Adrenal gland (tissue), 12 donors: Measurements from ENCODE around the gene MAP3K9. TPM values are rescaled to one million over a fixed set of nuclear protein-coding genes. Genes with fewer than 3 reads are reported as not detected.

ENCODE experiments used
- DNase-seq, 7 donors: peaks; one replicate each; pipeline ENCODE4 v3.0.0-alpha.2; 2019 to 2020
- H3K27ac ChIP-seq, 5 donors: fragments of 200-600 bp; sonication (generic) in 4 of 5; 1 replicate in 3 of 5; 2 replicates in 2 of 5; pipeline versions ENCODE4 v1.5.1 to v1.8.0; 2016 to 2020; ENCODE audit warnings: mild to moderate bottlenecking in 1 of 5
- H3K27me3 ChIP-seq: fragments of 200-600 bp; 2 replicates; pipeline ENCODE4 v1.8.0; 2021
- H3K36me3 ChIP-seq, 2 donors: fragments of 200-600 bp; replicated peaks in 1 of 2; 1 replicate in 1 of 2; 2 replicates in 1 of 2; pipeline versions ENCODE4 v1.5.1 to v1.8.0; 2018 to 2022
- H3K4me1 ChIP-seq, 2 donors: fragments of 200-600 bp; replicated peaks in 1 of 2; 1 replicate in 1 of 2; 2 replicates in 1 of 2; pipeline versions ENCODE4 v1.5.1 to v1.8.0; 2018 to 2021
- H3K4me3 ChIP-seq, 4 donors: fragments of 200-600 bp; sonication (generic) in 3 of 4; one replicate each; pipeline ENCODE4 v1.5.1; 2016 to 2018
- H3K9me3 ChIP-seq, 3 donors: fragments of 200-600 bp; sonication (generic) in 1 of 3; replicated peaks in 1 of 3; 1 replicate in 2 of 3; 2 replicates in 1 of 3; pipeline versions ENCODE4 v1.5.1 to v1.8.0; 2016 to 2021
- POLR2A ChIP-seq, 2 donors: fragments of 450-650 bp; IDR thresholded peaks; one replicate each; pipeline ENCODE4 v1.6.1; 2017; ENCODE audit warnings: antibody characterized with exemption in 2 of 2, mild to moderate bottlenecking in 2 of 2, moderate library complexity in 1 of 2
- WGBS, 4 donors: extraction: QIAGEN DNeasy Blood & Tissue Kit in 2 of 4; methylation state at CpG; one replicate each; pipeline versions ENCODE4 v1.1.5 to v1.1.7; 2013 to 2017; 5-methylcytosine and 5-hydroxymethylcytosine counted together
- intact Hi-C, 2 donors: fragments of 100-400 bp; cut with DNase I; formaldehyde crosslinking; loops; one replicate each; pipeline versions ENCODE4 v1.14.1 to v1.15.0; 2022 to 2023
- polyA plus RNA-seq, 3 donors: library from polyadenylated mRNA; stranded (reverse); fragments of 200-250 nt in 2 of 3; fragments of 350-450 nt in 1 of 3; fragmentation: Illumina TruSeq in 1 of 3; extraction: RNeasy Lipid Tissue Mini Kit (QIAGEN cat#74804) in 1 of 3; gene quantifications; one replicate each; pipeline ENCODE4 v1.2.3, GENCODE V29; 2013 to 2014
- total RNA-seq, 9 donors: library from RNA; depleted of rRNA in 4 of 9; stranded (reverse); fragments of >200 nt in 4 of 9; fragments of 120-200 nt in 1 of 9; fragmentation: NEBNext Ultra II Directional in 1 of 9; extraction: Animal tissue kit (Norgen Biotek cat#: 25700) in 1 of 9; gene quantifications; one replicate each; pipeline versions ENCODE4 v1.1.0 to v1.2.4, GENCODE V29; 2013 to 2023
- TF ChIP-seq, protein P1 (sequence below), 6 experiments: fragments of 450-650 bp in 4 of 6; fragments of 200-600 bp in 2 of 6; sonication (generic) in 1 of 6; IDR thresholded peaks; 1 replicate in 5 of 6; 2 replicates in 1 of 6; pipeline versions ENCODE4 v1.5.1 to v1.8.0; 2016 to 2021; ENCODE audit warnings: antibody characterized with exemption in 6 of 6, mild to moderate bottlenecking in 2 of 6, moderate library complexity in 1 of 6
- donor health status: healthy with polysubstance abuse.
- donor health status: Bipolar disorder and iron deficiency.
- donor health status: DM: yes; HTN: yes; CAD: no.
- donor health status: DM: no; HTN: no; CAD: no.
- donor health status: DM: no; HTN: no; CAD: no.
- donor health status: DM: yes; HTN: yes; CAD: no.

The MAP3K9 gene
- total and polyA plus RNA-seq, 12 donors, result 0.67 to 6.7 (median 2.9) TPM

DNA sequence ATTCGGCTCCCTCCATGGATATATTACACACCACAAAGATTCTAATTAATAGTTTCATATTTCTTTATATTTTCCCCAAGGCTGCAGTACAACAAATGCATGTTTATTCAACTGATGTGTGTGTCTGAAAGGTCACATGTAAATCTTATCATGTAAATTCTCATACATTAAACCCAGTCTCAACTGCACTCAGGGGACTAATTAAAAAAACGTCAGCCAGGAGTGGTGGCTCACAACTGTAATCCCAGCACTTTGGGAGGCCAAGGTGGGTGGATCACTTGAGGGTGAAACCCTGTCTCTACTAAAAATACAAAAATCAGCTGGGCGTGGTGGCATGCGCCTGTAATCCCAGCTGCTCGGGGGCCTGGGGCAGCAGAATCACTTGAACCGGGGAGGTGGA lies 67.8 kb downstream of the MAP3K9 start:
- H3K27ac ChIP-seq, result no peak overlapping the region
- 84 to 90% (median 87%) methylated on average over 4 to 6 of the region's 6 CpGs for WGBS, 4 donors
- DNase-seq, result no peak
- H3K36me3 ChIP-seq, result no peaks in the 10 kb centered on the region
- no peak for TF ChIP-seq POLR2A (IDR thresholded peaks at IDR 0.05)
- H3K4me1 ChIP-seq, result no peaks in the 10 kb centered on the region
- intact Hi-C loops, result no loop called here
- H3K9me3 ChIP-seq, result no peaks in the 10 kb centered on the region
- no peaks in the 10 kb centered on the region for H3K27me3 ChIP-seq
- no peak overlapping the region for H3K4me3 ChIP-seq

- WGBS, 4 donors, result 31 to 70% (median 43%) methylated on average over 4 of the region's 4 CpGs
Measured at GRCh38 chr14:70735043-70735442, 74.3 kb downstream of the MAP3K9 start.

DNA sequence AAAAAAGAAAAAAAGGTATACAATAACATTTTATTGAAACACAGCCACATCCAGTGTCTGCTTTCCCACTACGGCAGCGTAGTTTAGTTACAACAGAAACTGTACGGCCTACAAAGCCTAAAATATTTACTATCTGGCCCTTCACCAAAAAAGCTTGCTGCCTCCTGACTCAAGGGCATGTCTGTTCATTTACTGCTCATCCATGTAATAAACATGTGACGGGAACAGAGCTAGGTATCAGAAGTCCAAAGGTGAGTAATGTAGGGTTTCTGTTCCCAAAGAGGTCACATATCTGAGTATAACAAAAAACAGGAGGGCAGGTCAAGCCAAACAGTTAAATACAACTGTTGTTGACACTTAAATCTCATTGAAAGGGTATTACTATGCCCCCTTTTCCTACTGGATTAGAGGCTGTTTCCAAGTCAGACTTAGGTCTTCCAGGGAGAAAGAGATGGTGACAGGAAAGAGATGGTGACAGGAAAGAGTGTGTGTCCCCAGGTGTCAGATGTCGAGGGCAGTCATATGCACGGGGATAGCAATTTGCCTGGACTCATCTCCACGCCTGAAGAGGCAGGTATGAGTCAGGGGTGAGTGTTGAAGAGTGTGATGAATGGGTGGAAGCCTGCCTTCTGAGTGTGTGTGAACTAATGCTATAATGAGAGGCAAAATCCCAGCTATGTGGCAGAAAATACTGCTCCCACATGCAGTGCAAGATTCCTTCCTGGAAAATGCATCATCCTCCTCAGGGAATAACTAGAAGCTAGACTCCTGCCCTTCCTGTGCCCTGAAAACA lies 77.7 kb downstream of the MAP3K9 start:
- Histone ChIP-seq H3K36me3 (peaks cover 0 to 4% of the 10 kb centered on the region in 2 donors), H3K27ac (no peak overlapping the region), H3K9me3 (no peaks in the 10 kb centered on the region), H3K4me3 (no peak overlapping the region), H3K4me1 (no peaks in the 10 kb centered on the region), H3K27me3 (no peaks in the 10 kb centered on the region)
- 89 to 93% (median 91%) methylated on average over 7 of the region's 7 CpGs for WGBS, 4 donors
- no peak for DNase-seq
- intact Hi-C loops, result no loop called here
- TF ChIP-seq POLR2A (IDR thresholded peaks at IDR 0.05), result no peak
- TF ChIP-seq, protein P1, sequence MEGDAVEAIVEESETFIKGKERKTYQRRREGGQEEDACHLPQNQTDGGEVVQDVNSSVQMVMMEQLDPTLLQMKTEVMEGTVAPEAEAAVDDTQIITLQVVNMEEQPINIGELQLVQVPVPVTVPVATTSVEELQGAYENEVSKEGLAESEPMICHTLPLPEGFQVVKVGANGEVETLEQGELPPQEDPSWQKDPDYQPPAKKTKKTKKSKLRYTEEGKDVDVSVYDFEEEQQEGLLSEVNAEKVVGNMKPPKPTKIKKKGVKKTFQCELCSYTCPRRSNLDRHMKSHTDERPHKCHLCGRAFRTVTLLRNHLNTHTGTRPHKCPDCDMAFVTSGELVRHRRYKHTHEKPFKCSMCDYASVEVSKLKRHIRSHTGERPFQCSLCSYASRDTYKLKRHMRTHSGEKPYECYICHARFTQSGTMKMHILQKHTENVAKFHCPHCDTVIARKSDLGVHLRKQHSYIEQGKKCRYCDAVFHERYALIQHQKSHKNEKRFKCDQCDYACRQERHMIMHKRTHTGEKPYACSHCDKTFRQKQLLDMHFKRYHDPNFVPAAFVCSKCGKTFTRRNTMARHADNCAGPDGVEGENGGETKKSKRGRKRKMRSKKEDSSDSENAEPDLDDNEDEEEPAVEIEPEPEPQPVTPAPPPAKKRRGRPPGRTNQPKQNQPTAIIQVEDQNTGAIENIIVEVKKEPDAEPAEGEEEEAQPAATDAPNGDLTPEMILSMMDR (IDR thresholded peaks at IDR 0.05), result no peak

More at GRCh38 chr14:70735043-70735442, 74.3 kb downstream of the MAP3K9 start:
- TF ChIP-seq POLR2A (IDR thresholded peaks at IDR 0.05), result no peak
- TF ChIP-seq, protein P1 (IDR thresholded peaks at IDR 0.05), result no peak
- intact Hi-C loops, result no loop called here
- Histone ChIP-seq H3K9me3 (no peaks in the 10 kb centered on the region), H3K4me1 (no peaks in the 10 kb centered on the region), H3K27me3 (no peaks in the 10 kb centered on the region), H3K27ac (no peak overlapping the region), H3K36me3 (peaks cover 0 to 4% of the 10 kb centered on the region in 2 donors), H3K4me3 (no peak overlapping the region)
- DNase-seq, result no peak

GRCh38 chr14:70730393-70730792 lies 78.9 kb downstream of the MAP3K9 start:
- Histone ChIP-seq H3K4me1 (no peaks in the 10 kb centered on the region), H3K9me3 (no peaks in the 10 kb centered on the region), H3K27ac (no peak overlapping the region), H3K27me3 (no peaks in the 10 kb centered on the region), H3K36me3 (peaks cover 0 to 4% of the 10 kb centered on the region in 2 donors), H3K4me3 (no peak overlapping the region)
- intact Hi-C loops, result no loop called here
- 88 to 98% (median 96%) methylated on average over 9 to 17 of the region's 17 CpGs for WGBS, 4 donors
- no peak for DNase-seq
- no peak for TF ChIP-seq POLR2A (IDR thresholded peaks at IDR 0.05)
- TF ChIP-seq, protein P1 (IDR thresholded peaks at IDR 0.05), result no peak
